WTC11 (cell line): ENCODE data around the gene ZNF496. TPM values are rescaled to one million over a fixed set of nuclear protein-coding genes. Genes with fewer than 3 reads are reported as not detected.
A peak's percentile ranks its signal among the peaks of the same experiment; 100 is the strongest.

Experiments
- ATAC-seq: fragments of 200-7000 bp; cut with Tn5 transposase; 2 replicates; pipeline ENCODE4 v1.10.0; 2021; ENCODE audit warnings: mild to moderate bottlenecking, moderate library complexity
- CTCF ChIA-PET: fragments of 300-600 bp; sonication (Branson Sonifier 250); formaldehyde crosslinking; loops from one replicate; lab custom pipeline; 2021; ENCODE audit warnings: antibody characterized with exemption; lab: Charles Lee
- POLR2A ChIA-PET: fragments of 350-600 bp; sonication (Branson Sonifier 250); formaldehyde crosslinking; loops from one replicate; lab custom pipeline; 2021; ENCODE audit warnings: antibody characterized with exemption; lab: Charles Lee
- DNase-seq: peaks from one replicate; pipeline ENCODE4 v3.0.0; 2021; ENCODE audit warnings: low spot score
- H3K27ac Mint-ChIP-seq: 2 replicates; pipeline ENCODE4 v1.8.0; 2021; ENCODE audit warnings: mixed read lengths
- H3K27me3 Mint-ChIP-seq: 2 replicates; pipeline ENCODE4 v1.8.0; 2021; ENCODE audit warnings: low read depth, mild to moderate bottlenecking, moderate library complexity, mixed read lengths
- H3K36me3 Mint-ChIP-seq: 2 replicates; pipeline ENCODE4 v1.8.0; 2021; ENCODE audit warnings: mixed read lengths
- H3K4me1 Mint-ChIP-seq: 2 replicates; pipeline ENCODE4 v1.8.0; 2022; ENCODE audit warnings: mixed read lengths
- H3K4me3 Mint-ChIP-seq: 2 replicates; pipeline ENCODE4 v1.8.0; 2021; ENCODE audit warnings: mild to moderate bottlenecking, moderate library complexity, mixed read lengths
- H3K9me3 Mint-ChIP-seq: 2 replicates; pipeline ENCODE4 v1.8.0; 2021; ENCODE audit warnings: mixed read lengths
- ETV6 ChIP-seq: sonication (generic); formaldehyde crosslinking; IDR thresholded peaks from 2 replicates; pipeline ENCODE4 v1.8.1; 2022; ENCODE audit warnings: mild to moderate bottlenecking, missing genetic modification reagents
- MYBL2 ChIP-seq: sonication (generic); formaldehyde crosslinking; IDR thresholded peaks from 2 replicates; pipeline ENCODE4 v1.8.1; 2023; ENCODE audit warnings: mild to moderate bottlenecking, moderate library complexity, missing genetic modification reagents
- PRRX2 ChIP-seq: fragments of 250-450 bp; sonication (Bioruptor Pico); IDR thresholded peaks from 2 replicates; pipeline ENCODE4 v1.8.0; 2021; ENCODE audit warnings: mild to moderate bottlenecking
- ZNF232 ChIP-seq: sonication (generic); formaldehyde crosslinking; IDR thresholded peaks from 2 replicates; pipeline ENCODE4 v1.8.0; 2022; ENCODE audit warnings: mild to moderate bottlenecking, missing genetic modification reagents
- ZNF423 ChIP-seq: fragments of 250-450 bp; sonication (Bioruptor Pico); IDR thresholded peaks from 2 replicates; pipeline ENCODE4 v2.1.2; 2022; ENCODE audit warnings: mild to moderate bottlenecking, moderate library complexity
- total RNA-seq: library from RNA; stranded (reverse); gene quantifications from 3 replicates; pipeline ENCODE4 v1.2.3, GENCODE V29; 2021
- TF ChIP-seq, protein P1 (sequence below): sonication (generic); formaldehyde crosslinking; IDR thresholded peaks from 2 replicates; pipeline ENCODE4 v1.8.0; 2022; ENCODE audit warnings: mild to moderate bottlenecking, missing genetic modification reagents
- TF ChIP-seq, protein P2 (sequence below): sonication (generic); formaldehyde crosslinking; IDR thresholded peaks from 2 replicates; pipeline ENCODE4 v1.8.0; 2022; ENCODE audit warnings: mild to moderate bottlenecking, missing genetic modification reagents
- TF ChIP-seq, protein P3 (sequence below): fragments of 250-450 bp; sonication (Bioruptor Pico); IDR thresholded peaks from 2 replicates; pipeline ENCODE4 v1.9.0; 2021; ENCODE audit warnings: mild to moderate bottlenecking
- TF ChIP-seq, protein P4 (sequence below): fragments of 250-450 bp; sonication (Bioruptor Pico); IDR thresholded peaks from 2 replicates; pipeline ENCODE4 v1.9.0; 2021; ENCODE audit warnings: mild to moderate bottlenecking
- TF ChIP-seq, protein P5 (sequence below): sonication (generic); formaldehyde crosslinking; IDR thresholded peaks from 2 replicates; pipeline ENCODE4 v1.8.1; 2023; ENCODE audit warnings: mild to moderate bottlenecking, moderate library complexity, missing genetic modification reagents

The ZNF496 gene
- total RNA-seq, 1 experiment from 2014 or later, result 88.3 TPM

DNA sequence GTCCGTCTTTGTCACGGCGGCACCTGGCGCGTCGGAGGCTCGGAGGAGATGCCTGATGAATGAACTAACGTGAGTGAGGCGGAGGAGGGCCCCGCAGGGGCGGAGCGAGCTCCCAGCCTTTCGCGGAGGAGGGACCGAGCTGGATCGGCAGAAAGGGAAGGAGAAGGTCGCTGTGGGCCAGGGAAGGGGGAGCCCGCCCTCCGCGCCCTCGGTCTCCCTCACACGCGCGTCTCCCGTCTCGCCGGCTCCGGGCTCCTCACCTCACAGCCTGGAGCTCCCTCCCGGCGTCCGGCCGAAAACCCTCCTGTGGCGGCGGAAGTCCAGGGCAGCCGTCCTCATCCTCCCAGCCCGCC, 519 bp downstream of the ZNF496 start:
- no peak overlapping the region for H3K27ac Mint-ChIP-seq
- TF ChIP-seq, protein P1, sequence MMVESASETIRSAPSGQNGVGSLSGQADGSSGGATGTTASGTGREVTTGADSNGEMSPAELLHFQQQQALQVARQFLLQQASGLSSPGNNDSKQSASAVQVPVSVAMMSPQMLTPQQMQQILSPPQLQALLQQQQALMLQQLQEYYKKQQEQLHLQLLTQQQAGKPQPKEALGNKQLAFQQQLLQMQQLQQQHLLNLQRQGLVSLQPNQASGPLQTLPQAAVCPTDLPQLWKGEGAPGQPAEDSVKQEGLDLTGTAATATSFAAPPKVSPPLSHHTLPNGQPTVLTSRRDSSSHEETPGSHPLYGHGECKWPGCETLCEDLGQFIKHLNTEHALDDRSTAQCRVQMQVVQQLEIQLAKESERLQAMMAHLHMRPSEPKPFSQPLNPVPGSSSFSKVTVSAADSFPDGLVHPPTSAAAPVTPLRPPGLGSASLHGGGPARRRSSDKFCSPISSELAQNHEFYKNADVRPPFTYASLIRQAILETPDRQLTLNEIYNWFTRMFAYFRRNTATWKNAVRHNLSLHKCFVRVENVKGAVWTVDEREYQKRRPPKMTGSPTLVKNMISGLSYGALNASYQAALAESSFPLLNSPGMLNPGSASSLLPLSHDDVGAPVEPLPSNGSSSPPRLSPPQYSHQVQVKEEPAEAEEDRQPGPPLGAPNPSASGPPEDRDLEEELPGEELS (CRISPR knock-in tag), result 0 out of 2 replicates have a peak, but pooled peaks have one; percentile 35
- TF ChIP-seq, protein P2, sequence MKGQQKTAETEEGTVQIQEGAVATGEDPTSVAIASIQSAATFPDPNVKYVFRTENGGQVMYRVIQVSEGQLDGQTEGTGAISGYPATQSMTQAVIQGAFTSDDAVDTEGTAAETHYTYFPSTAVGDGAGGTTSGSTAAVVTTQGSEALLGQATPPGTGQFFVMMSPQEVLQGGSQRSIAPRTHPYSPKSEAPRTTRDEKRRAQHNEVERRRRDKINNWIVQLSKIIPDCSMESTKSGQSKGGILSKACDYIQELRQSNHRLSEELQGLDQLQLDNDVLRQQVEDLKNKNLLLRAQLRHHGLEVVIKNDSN (CRISPR knock-in tag), result peak; percentile 14; the same call in 1 of the 2 replicates
- TF ChIP-seq ETV6 (CRISPR knock-in tag) (peak; percentile 71; the same call in 1 of the 2 replicates), PRRX2 (CRISPR knock-in tag) (no peak), ZNF232 (peak; percentile 59; the same call in 1 of the 2 replicates)
- TF ChIP-seq, protein P3, sequence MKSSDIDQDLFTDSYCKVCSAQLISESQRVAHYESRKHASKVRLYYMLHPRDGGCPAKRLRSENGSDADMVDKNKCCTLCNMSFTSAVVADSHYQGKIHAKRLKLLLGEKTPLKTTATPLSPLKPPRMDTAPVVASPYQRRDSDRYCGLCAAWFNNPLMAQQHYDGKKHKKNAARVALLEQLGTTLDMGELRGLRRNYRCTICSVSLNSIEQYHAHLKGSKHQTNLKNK (CRISPR knock-in tag), result no peak
- TF ChIP-seq, protein P4, sequence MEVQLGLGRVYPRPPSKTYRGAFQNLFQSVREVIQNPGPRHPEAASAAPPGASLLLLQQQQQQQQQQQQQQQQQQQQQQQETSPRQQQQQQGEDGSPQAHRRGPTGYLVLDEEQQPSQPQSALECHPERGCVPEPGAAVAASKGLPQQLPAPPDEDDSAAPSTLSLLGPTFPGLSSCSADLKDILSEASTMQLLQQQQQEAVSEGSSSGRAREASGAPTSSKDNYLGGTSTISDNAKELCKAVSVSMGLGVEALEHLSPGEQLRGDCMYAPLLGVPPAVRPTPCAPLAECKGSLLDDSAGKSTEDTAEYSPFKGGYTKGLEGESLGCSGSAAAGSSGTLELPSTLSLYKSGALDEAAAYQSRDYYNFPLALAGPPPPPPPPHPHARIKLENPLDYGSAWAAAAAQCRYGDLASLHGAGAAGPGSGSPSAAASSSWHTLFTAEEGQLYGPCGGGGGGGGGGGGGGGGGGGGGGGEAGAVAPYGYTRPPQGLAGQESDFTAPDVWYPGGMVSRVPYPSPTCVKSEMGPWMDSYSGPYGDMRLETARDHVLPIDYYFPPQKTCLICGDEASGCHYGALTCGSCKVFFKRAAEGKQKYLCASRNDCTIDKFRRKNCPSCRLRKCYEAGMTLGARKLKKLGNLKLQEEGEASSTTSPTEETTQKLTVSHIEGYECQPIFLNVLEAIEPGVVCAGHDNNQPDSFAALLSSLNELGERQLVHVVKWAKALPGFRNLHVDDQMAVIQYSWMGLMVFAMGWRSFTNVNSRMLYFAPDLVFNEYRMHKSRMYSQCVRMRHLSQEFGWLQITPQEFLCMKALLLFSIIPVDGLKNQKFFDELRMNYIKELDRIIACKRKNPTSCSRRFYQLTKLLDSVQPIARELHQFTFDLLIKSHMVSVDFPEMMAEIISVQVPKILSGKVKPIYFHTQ (CRISPR knock-in tag), result no peak
- TF ChIP-seq, protein P5, sequence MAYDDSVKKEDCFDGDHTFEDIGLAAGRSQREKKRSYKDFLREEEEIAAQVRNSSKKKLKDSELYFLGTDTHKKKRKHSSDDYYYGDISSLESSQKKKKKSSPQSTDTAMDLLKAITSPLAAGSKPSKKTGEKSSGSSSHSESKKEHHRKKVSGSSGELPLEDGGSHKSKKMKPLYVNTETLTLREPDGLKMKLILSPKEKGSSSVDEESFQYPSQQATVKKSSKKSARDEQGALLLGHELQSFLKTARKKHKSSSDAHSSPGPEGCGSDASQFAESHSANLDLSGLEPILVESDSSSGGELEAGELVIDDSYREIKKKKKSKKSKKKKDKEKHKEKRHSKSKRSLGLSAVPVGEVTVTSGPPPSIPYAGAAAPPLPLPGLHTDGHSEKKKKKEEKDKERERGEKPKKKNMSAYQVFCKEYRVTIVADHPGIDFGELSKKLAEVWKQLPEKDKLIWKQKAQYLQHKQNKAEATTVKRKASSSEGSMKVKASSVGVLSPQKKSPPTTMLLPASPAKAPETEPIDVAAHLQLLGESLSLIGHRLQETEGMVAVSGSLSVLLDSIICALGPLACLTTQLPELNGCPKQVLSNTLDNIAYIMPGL (CRISPR knock-in tag), result peak; percentile 73; the same call in 1 of the 2 replicates
- H3K36me3 Mint-ChIP-seq, result peaks cover 43% of the 10 kb centered on the region
- DNase-seq (peak; percentile 73), ATAC-seq (peak; percentile 24)
- CTCF ChIA-PET, result interaction anchor here (1.0 to 4.0 kb wide), 2 partner anchors 26 to 42 kb away, joined by 3 to 13 read pairs; no protein-coding TSS in a partner anchor
- no peaks in the 10 kb centered on the region for H3K9me3 Mint-ChIP-seq
- H3K4me1 Mint-ChIP-seq, result peaks cover 45% of the 10 kb centered on the region
- POLR2A ChIA-PET, result interaction anchor here (1.0 to 1.4 kb wide), 2 partner anchors 17 to 37 kb away, joined by 3 to 5 read pairs; no protein-coding TSS in a partner anchor
- H3K27me3 Mint-ChIP-seq, result no peaks in the 10 kb centered on the region
- H3K4me3 Mint-ChIP-seq, result peak overlapping the region; percentile 85

DNA sequence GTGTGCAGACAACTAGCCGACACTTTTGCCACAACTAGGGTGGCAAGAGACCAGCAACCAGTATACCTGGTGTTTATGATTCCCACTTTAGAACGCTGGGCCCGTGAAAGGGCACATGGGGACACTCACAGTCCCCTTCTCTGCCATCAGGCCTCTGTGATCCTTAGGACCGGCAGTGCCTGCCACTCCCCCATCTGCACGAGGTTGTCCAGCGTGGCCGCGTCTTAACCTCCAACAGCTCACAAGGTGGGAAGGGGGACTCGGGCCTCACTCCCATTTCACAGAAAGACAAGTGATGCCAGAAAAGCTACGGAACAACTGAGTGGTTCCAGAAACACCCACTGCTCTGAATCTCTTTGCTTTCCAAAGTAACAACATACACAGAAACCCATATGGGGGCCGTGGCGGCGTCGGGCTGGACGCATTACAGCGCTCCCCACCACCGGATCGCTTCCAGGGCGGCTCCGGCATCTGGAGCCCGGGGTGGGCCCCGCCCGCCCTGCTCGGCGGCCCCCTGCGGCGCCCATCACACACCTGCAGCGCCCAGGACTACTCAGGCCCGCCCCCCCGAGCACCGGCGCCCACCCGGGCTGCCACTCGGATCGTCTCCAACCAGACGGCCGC, 1.0 kb downstream of the ZNF496 start:
- ChIA-PET POLR2A (interaction anchor here (1.0 to 1.4 kb wide), 2 partner anchors 17 to 37 kb away, joined by 3 to 5 read pairs; no protein-coding TSS in a partner anchor), CTCF (interaction anchor here (1.0 to 4.0 kb wide), 2 partner anchors 26 to 42 kb away, joined by 3 to 13 read pairs; no protein-coding TSS in a partner anchor)
- peak; percentile 1 for ATAC-seq
- Mint-ChIP-seq H3K36me3 (peaks cover 45% of the 10 kb centered on the region), H3K9me3 (no peaks in the 10 kb centered on the region), H3K4me3 (peak overlapping the region; percentile 85)
- TF ChIP-seq ZNF423 (CRISPR knock-in tag), result 0 out of 2 replicates have a peak, but pooled peaks have one; percentile 24
- TF ChIP-seq, protein P1 (CRISPR knock-in tag), result no peak
- 0 out of 2 replicates have a peak, but pooled peaks have one; percentile 49 for TF ChIP-seq MYBL2 (CRISPR knock-in tag)
- TF ChIP-seq, all 79 proteins: peak for 2
- no peak overlapping the region for H3K27ac Mint-ChIP-seq
- peaks cover 40% of the 10 kb centered on the region for H3K4me1 Mint-ChIP-seq
- DNase-seq, result no peak
- H3K27me3 Mint-ChIP-seq, result no peaks in the 10 kb centered on the region
